Left lung (tissue), 10 donors: Measurements from ENCODE around the gene NDEL1. TPM values are rescaled to one million over a fixed set of nuclear protein-coding genes. Genes with fewer than 3 reads are reported as not detected.

Source experiments
- ATAC-seq: fragments of 200-7000 bp; cut with Tn5 transposase; one replicate; pipeline ENCODE4 v1.9.1; 2020; ENCODE audit warnings: moderate library complexity
- DNase-seq, 4 donors: peaks; one replicate each; pipeline ENCODE4 v3.0.0-alpha.2; 2013 to 2020
- H3K27ac ChIP-seq, 2 donors: fragments of 200-600 bp; sonication (generic) in 1 of 2; one replicate each; pipeline versions ENCODE4 v1.5.0 to v1.8.0; 2020 to 2021
- H3K27me3 ChIP-seq, 2 donors: fragments of 200-600 bp; sonication (generic) in 1 of 2; one replicate each; pipeline versions ENCODE4 v1.5.0 to v1.8.0; 2020 to 2021
- H3K36me3 ChIP-seq, 2 donors: fragments of 200-600 bp; sonication (generic) in 1 of 2; one replicate each; pipeline versions ENCODE4 v1.5.0 to v1.8.0; 2020 to 2021
- H3K4me1 ChIP-seq, 2 donors: fragments of 200-600 bp; one replicate each; pipeline ENCODE4 v1.8.0; 2021
- H3K4me3 ChIP-seq, 2 donors: fragments of 200-600 bp; sonication (generic) in 1 of 2; one replicate each; pipeline versions ENCODE4 v1.5.0 to v1.8.0; 2020 to 2021; ENCODE audit warnings: mild to moderate bottlenecking in 1 of 2
- H3K9me3 ChIP-seq, 2 donors: fragments of 200-600 bp; sonication (generic) in 1 of 2; one replicate each; pipeline versions ENCODE4 v1.5.0 to v1.8.0; 2020 to 2021
- CTCF ChIP-seq, 2 donors: fragments of 200-600 bp; sonication (generic) in 1 of 2; IDR thresholded peaks; one replicate each; pipeline versions ENCODE4 v1.5.0 to v1.8.0; 2021; ENCODE audit warnings: antibody characterized with exemption in 2 of 2
- intact Hi-C, 2 donors: fragments of 100-400 bp; cut with DNase I; formaldehyde crosslinking; loops; one replicate each; pipeline versions ENCODE4 v1.11.2 to v1.14.2; 2022
- polyA plus RNA-seq, 6 donors: library from polyadenylated mRNA; unstranded; fragments of 120-200 nt; gene quantifications; one replicate each; pipeline ENCODE4 v1.2.1, GENCODE V29; 2013; ENCODE audit not compliant: insufficient read length in 6 of 6
- total RNA-seq, 2 donors: library from RNA; stranded (reverse); fragmentation: NEBNext Ultra II Directional; extraction: Animal tissue kit (Norgen Biotek cat#: 25700); gene quantifications; one replicate each; pipeline ENCODE4 v1.2.1, GENCODE V29; 2021
- donor health status: DM: no; HTN: yes; CAD: no.
- donor health status: DM: no; HTN: no; CAD: no.

Gene NDEL1
- total and polyA plus RNA-seq, 8 donors: 57.7 to 84.1 (median 71.0) TPM

GRCh38 chr17:8436169-8436843 lies 622 bp downstream of the NDEL1 start:
- intact Hi-C loops: no loop called here
- Histone ChIP-seq H3K27me3 (no peaks in the 10 kb centered on the region), H3K9me3 (no peaks in the 10 kb centered on the region), H3K4me1 (peaks cover 5 to 36% of the 10 kb centered on the region in 2 donors), H3K4me3 (peak overlapping the region; percentile 75 to 96), H3K36me3 (peaks cover 0 to 23% of the 10 kb centered on the region in 2 donors), H3K27ac (peak overlapping the region; percentile 98 to 100)
- ATAC-seq (peak; percentile 85), DNase-seq (peak; percentile 68 to 94 (median 71))
- TF ChIP-seq CTCF (IDR thresholded peaks at IDR 0.05): no peak

- DNase-seq: no peak
- intact Hi-C loops: no loop called here
Observed at GRCh38 chr17:8436844-8437171, 1.1 kb downstream of the NDEL1 start.

GRCh38 chr17:8438441-8438840 lies 2.8 kb downstream of the NDEL1 start:
- intact Hi-C loops: no loop called here
- no peak for TF ChIP-seq CTCF (IDR thresholded peaks at IDR 0.05)
- H3K9me3 ChIP-seq: no peaks in the 10 kb centered on the region

More at GRCh38 chr17:8436844-8437171, 1.1 kb downstream of the NDEL1 start:
- ATAC-seq: no peak
- no peak for TF ChIP-seq CTCF (IDR thresholded peaks at IDR 0.05)
- H3K27me3 ChIP-seq: no peaks in the 10 kb centered on the region
- peak overlapping the region; percentile 98 to 100 for H3K27ac ChIP-seq
- H3K9me3 ChIP-seq: no peaks in the 10 kb centered on the region
- peak overlapping the region; percentile 75 to 96 for H3K4me3 ChIP-seq
- H3K36me3 ChIP-seq: peaks cover 0 to 23% of the 10 kb centered on the region in 2 donors
- H3K4me1 ChIP-seq: peaks cover 5 to 41% of the 10 kb centered on the region in 2 donors

GRCh38 chr17:8439681-8440080 lies 4.0 kb downstream of the NDEL1 start:
- H3K4me1 ChIP-seq: peaks cover 5 to 64% of the 10 kb centered on the region in 2 donors
- H3K27me3 ChIP-seq: no peaks in the 10 kb centered on the region
- H3K9me3 ChIP-seq: no peaks in the 10 kb centered on the region
- H3K36me3 ChIP-seq: peaks cover 0 to 33% of the 10 kb centered on the region in 2 donors
- H3K27ac ChIP-seq: no peak overlapping the region
- DNase-seq: no peak
- H3K4me3 ChIP-seq: no peak overlapping the region
- no peak for ATAC-seq
- no peak for TF ChIP-seq CTCF (IDR thresholded peaks at IDR 0.05)
- intact Hi-C loops: no loop called here

More at GRCh38 chr17:8438441-8438840, 2.8 kb downstream of the NDEL1 start:
- Histone ChIP-seq H3K27me3 (no peaks in the 10 kb centered on the region), H3K36me3 (peaks cover 0 to 23% of the 10 kb centered on the region in 2 donors), H3K27ac (no peak overlapping the region), H3K4me1 (peaks cover 5 to 52% of the 10 kb centered on the region in 2 donors), H3K4me3 (no peak overlapping the region)
- ATAC-seq (no peak), DNase-seq (no peak)

GRCh38 chr17:8441690-8442089 lies 6.0 kb downstream of the NDEL1 start:
- peaks cover 0 to 52% of the 10 kb centered on the region in 2 donors for H3K36me3 ChIP-seq

More at GRCh38 chr17:8441690-8442089, 6.0 kb downstream of the NDEL1 start:
- Histone ChIP-seq H3K9me3 (no peaks in the 10 kb centered on the region), H3K4me1 (peaks cover 5 to 73% of the 10 kb centered on the region in 2 donors), H3K27ac (peak overlapping the region in 1 of 2 donors; percentile 45), H3K27me3 (no peaks in the 10 kb centered on the region), H3K4me3 (no peak overlapping the region)
- no peak for ATAC-seq
- no peak for TF ChIP-seq CTCF (IDR thresholded peaks at IDR 0.05)
- intact Hi-C loops: no loop called here
- DNase-seq: no peak
